GM23338 (cell line): ENCODE measurements around the gene NYAP1. TPM values are rescaled to one million over a fixed set of nuclear protein-coding genes. Genes with fewer than 3 reads are reported as not detected.
A peak's percentile ranks its signal among the peaks of the same experiment; 100 is the strongest.

ENCODE experiments used
- ATAC-seq: fragments of 200-7000 bp; cut with Tn5 transposase; 3 replicates; pipeline ENCODE4 v1.9.1; 2020
- DNase-seq: peaks from one replicate; pipeline ENCODE4 v3.0.0-alpha.2; 2015; ENCODE audit warnings: low spot score
- H2AFZ ChIP-seq: fragments of 200-600 bp; sonication (generic); 2 replicates; pipeline ENCODE4 v1.8.0; 2016; ENCODE audit warnings: antibody characterized with exemption, mild to moderate bottlenecking, moderate library complexity
- H3F3A ChIP-seq: fragments of 200-600 bp; sonication (generic); replicated peaks from 2 replicates; pipeline ENCODE4 v1.8.0; 2017; ENCODE audit warnings: antibody characterized with exemption, mixed run types, low read depth
- H3K27ac ChIP-seq: fragments of 200-600 bp; sonication (generic); 2 replicates; pipeline ENCODE4 v1.6.1; 2016; ENCODE audit warnings: low read depth
- H3K27me3 ChIP-seq: fragments of 200-600 bp; sonication (generic); 2 replicates; pipeline ENCODE4 v1.8.0; 2016; ENCODE audit warnings: mild to moderate bottlenecking, mixed run types, moderate library complexity; ENCODE audit not compliant: insufficient read depth
- H3K36me3 ChIP-seq: fragments of 200-600 bp; sonication (generic); 2 replicates; pipeline ENCODE4 v1.8.0; 2016; ENCODE audit warnings: mild to moderate bottlenecking; ENCODE audit not compliant: insufficient read depth
- H3K4me1 ChIP-seq: fragments of 200-600 bp; sonication (generic); 2 replicates; pipeline ENCODE4 v1.8.0; 2016; ENCODE audit warnings: mild to moderate bottlenecking, moderate library complexity; ENCODE audit not compliant: insufficient read depth
- H3K4me2 ChIP-seq: fragments of 200-600 bp; sonication (generic); 2 replicates; pipeline ENCODE4 v1.7.1; 2017; ENCODE audit warnings: mixed run types
- H3K4me3 ChIP-seq: fragments of 200-600 bp; sonication (generic); 2 replicates; pipeline ENCODE4 v1.6.1; 2016; ENCODE audit warnings: mixed run types
- H3K79me2 ChIP-seq: fragments of 200-600 bp; sonication (generic); replicated peaks from 2 replicates; pipeline ENCODE4 v1.8.0; 2017; ENCODE audit warnings: mild to moderate bottlenecking; ENCODE audit not compliant: insufficient read depth
- H3K9me2 ChIP-seq: fragments of 200-600 bp; sonication (generic); 2 replicates; pipeline ENCODE4 v1.8.0; 2017; ENCODE audit not compliant: insufficient read depth
- H4K20me1 ChIP-seq: fragments of 200-600 bp; sonication (generic); replicated peaks from 2 replicates; pipeline ENCODE4 v1.8.0; 2017; ENCODE audit warnings: mild to moderate bottlenecking; ENCODE audit not compliant: insufficient read depth
- H3K27ac Mint-ChIP-seq: 2 replicates; pipeline ENCODE4 v1.8.0; 2020; ENCODE audit warnings: inconsistent platforms, mild to moderate bottlenecking, moderate library complexity, mixed read lengths
- H3K27me3 Mint-ChIP-seq: 3 replicates; pipeline ENCODE4 v1.8.0; 2022; ENCODE audit warnings: low read depth, mild to moderate bottlenecking, moderate library complexity, mixed read lengths, inconsistent platforms; ENCODE audit not compliant: insufficient read depth, poor library complexity
- H3K36me3 Mint-ChIP-seq: 3 replicates; pipeline ENCODE4 v1.8.0; 2021; ENCODE audit warnings: low read depth, mild to moderate bottlenecking, inconsistent platforms, moderate library complexity, mixed read lengths
- H3K4me1 Mint-ChIP-seq: 3 replicates; pipeline ENCODE4 v1.8.0; 2020; ENCODE audit warnings: mild to moderate bottlenecking, inconsistent platforms, mixed read lengths
- H3K4me3 Mint-ChIP-seq: 3 replicates; pipeline ENCODE4 v1.8.0; 2021; ENCODE audit warnings: moderate library complexity, mild to moderate bottlenecking, inconsistent platforms, mixed read lengths
- H3K9me3 Mint-ChIP-seq: 3 replicates; pipeline ENCODE4 v1.8.0; 2020; ENCODE audit warnings: moderate library complexity, mild to moderate bottlenecking, inconsistent platforms, mixed read lengths
- CREB1 ChIP-seq: fragments of 250-450 bp; sonication (Bioruptor Pico); IDR thresholded peaks from 2 replicates; pipeline ENCODE4 v1.5.0; 2020; ENCODE audit warnings: low read depth, mild to moderate bottlenecking, moderate library complexity
- CTCF ChIP-seq, 2 experiments: fragments of 200-600 bp in 1 of 2; sonication (generic) in 1 of 2; conservative IDR thresholded peaks; 2 replicates each; pipeline versions ENCODE4 v1.5.1 to v1.6.1; 2016 to 2017; ENCODE audit warnings: antibody characterized with exemption in 2 of 2, low read depth in 2 of 2, mild to moderate bottlenecking in 2 of 2, moderate library complexity in 1 of 2
- STAT1 ChIP-seq: IDR thresholded peaks from one replicate; pipeline ENCODE4 v1.6.1; 2016; ENCODE audit warnings: antibody characterized with exemption; ENCODE audit not compliant: unreplicated experiment
- ZNF114 ChIP-seq: fragments of 250-450 bp; sonication (Bioruptor Pico); IDR thresholded peaks from 2 replicates; pipeline ENCODE4 v1.5.0; 2020; ENCODE audit warnings: mild to moderate bottlenecking, moderate library complexity
- ZNF462 ChIP-seq: fragments of 250-450 bp; sonication (Bioruptor Pico); IDR thresholded peaks from 2 replicates; pipeline ENCODE4 v1.5.0; 2020; ENCODE audit warnings: mild to moderate bottlenecking, moderate library complexity
- polyA plus RNA-seq: library from polyadenylated mRNA; unstranded; fragments of >200 nt; fragmentation: Nextera tagmentation; extraction: Ambion mirVana; gene quantifications from 2 replicates; pipeline ENCODE4 v1.2.1, GENCODE V29; 2016
- total RNA-seq: library from RNA; depleted of rRNA; stranded (reverse); fragments of >200 nt; shearing (Covaris generic); gene quantifications from 2 replicates; pipeline ENCODE4 v1.2.3, GENCODE V29; 2014

The NYAP1 gene
- total and polyA plus RNA-seq, 2 experiments from 2014 or later: 0.19 to 4.9 TPM

GRCh38 chr7:100489824-100490223 is 6.1 kb downstream of the NYAP1 start:
- TF ChIP-seq STAT1 (no peak), CTCF (conservative IDR thresholded peaks at IDR 0.05; ENCODE audit: low read depth in 2 of 2) (0 out of 4 replicates have a peak, but pooled peaks of 1 of the 2 experiments have one; percentile 7), CREB1 (no peak)
- Histone ChIP-seq H4K20me1 (no peaks in the 10 kb centered on the region), H3K9me2 (no peaks in the 10 kb centered on the region), H3K27ac (no peak overlapping the region), H3K4me3 (no peak overlapping the region), H3K4me2 (no peak overlapping the region), H2AFZ (no peak overlapping the region), H3K36me3 (no peaks in the 10 kb centered on the region), H3K27me3 (peaks cover 10% of the 10 kb centered on the region), H3K4me1 (peaks cover 18% of the 10 kb centered on the region), H3K79me2 (no peaks in the 10 kb centered on the region), H3F3A (0 out of 2 replicates have a peak, but pooled peaks cover 3% of the 10 kb centered on the region)
- Mint-ChIP-seq H3K4me3 (no peak overlapping the region), H3K27ac (peak overlapping the region; percentile 39; the same call in 1 of the 2 replicates), H3K27me3 (peaks cover 30% of the 10 kb centered on the region), H3K4me1 (peaks cover 31% of the 10 kb centered on the region), H3K9me3 (no peaks in the 10 kb centered on the region), H3K36me3 (no peaks in the 10 kb centered on the region; the same call in 2 of the 3 replicates)
- ATAC-seq (peak; percentile 61), DNase-seq (peak; percentile 98)

- H3K36me3 ChIP-seq: no peaks in the 10 kb centered on the region
- ATAC-seq: no peak
- H2AFZ ChIP-seq: no peak overlapping the region
- 0 out of 2 replicates have a peak, but pooled peaks cover 3% of the 10 kb centered on the region for H3F3A ChIP-seq
- no peaks in the 10 kb centered on the region for H3K79me2 ChIP-seq
- DNase-seq: no peak
- H3K27ac ChIP-seq: no peak overlapping the region
- Mint-ChIP-seq H3K4me1 (peaks cover 25% of the 10 kb centered on the region), H3K9me3 (no peaks in the 10 kb centered on the region), H3K4me3 (no peak overlapping the region), H3K36me3 (no peaks in the 10 kb centered on the region), H3K27me3 (peaks cover 32% of the 10 kb centered on the region), H3K27ac (no peak overlapping the region; the same call in 1 of the 2 replicates)
- no peaks in the 10 kb centered on the region for H4K20me1 ChIP-seq
- TF ChIP-seq STAT1 (no peak), CTCF (conservative IDR thresholded peaks at IDR 0.05; ENCODE audit: low read depth in 2 of 2) (peak in 1 of 2 experiments; percentile 17; a peak in 1 of 4 replicates)
- no peaks in the 10 kb centered on the region for H3K9me2 ChIP-seq
- H3K4me3 ChIP-seq: no peak overlapping the region
- peaks cover 10% of the 10 kb centered on the region for H3K27me3 ChIP-seq
- peaks cover 12% of the 10 kb centered on the region for H3K4me1 ChIP-seq
- H3K4me2 ChIP-seq: no peak overlapping the region
These were observed 6.9 kb downstream of the NYAP1 start for GRCh38 chr7:100490483-100491191.

- Histone ChIP-seq H3K36me3 (no peaks in the 10 kb centered on the region), H2AFZ (no peak overlapping the region), H4K20me1 (no peaks in the 10 kb centered on the region), H3K79me2 (no peaks in the 10 kb centered on the region), H3K27me3 (peaks cover 10% of the 10 kb centered on the region), H3K4me2 (no peak overlapping the region), H3F3A (0 out of 2 replicates have a peak, but pooled peaks cover 3% of the 10 kb centered on the region), H3K27ac (no peak overlapping the region), H3K4me3 (no peak overlapping the region), H3K9me2 (no peaks in the 10 kb centered on the region), H3K4me1 (peaks cover 9% of the 10 kb centered on the region)
- Mint-ChIP-seq H3K36me3 (no peaks in the 10 kb centered on the region), H3K27ac (no peak overlapping the region), H3K4me3 (no peak overlapping the region), H3K27me3 (peaks cover 32% of the 10 kb centered on the region), H3K4me1 (peaks cover 20% of the 10 kb centered on the region), H3K9me3 (no peaks in the 10 kb centered on the region)
- DNase-seq (no peak), ATAC-seq (no peak)
- no peak for TF ChIP-seq ZNF114 (CRISPR knock-in tag)
- TF ChIP-seq ZNF462 (CRISPR knock-in tag): no peak
These were observed 7.5 kb downstream of the NYAP1 start for GRCh38 chr7:100491192-100491578.
